Common myeloid progenitor, CD34-positive (primary cell): ENCODE data around the gene LRFN2.

Experiments used
- CTCF ChIA-PET: fragments of 350-600 bp; sonication (Branson Sonifier 250); formaldehyde crosslinking; loops from one replicate; lab custom pipeline; 2021; ENCODE audit warnings: antibody characterized with exemption; lab: Charles Lee
- POLR2A ChIA-PET: fragments of 350-600 bp; sonication (Branson Sonifier 250); formaldehyde crosslinking; loops from one replicate; lab custom pipeline; 2021; ENCODE audit warnings: antibody characterized with exemption; lab: Charles Lee
- DNase-seq, 3 donors: peaks; one replicate each; pipeline versions ENCODE4 v3.0.0 to v3.0.0-alpha.2; 2013
- H3K27ac ChIP-seq, 2 experiments: 1 replicate in 1 of 2; 2 replicates in 1 of 2; pipeline ENCODE4 v1.7.0; 2013; ENCODE audit warnings: inconsistent platforms in 2 of 2, low read length in 2 of 2, mild to moderate bottlenecking in 2 of 2, low read depth in 1 of 2, moderate library complexity in 1 of 2; ENCODE audit not compliant: severe bottlenecking in 2 of 2, insufficient read depth in 1 of 2, poor library complexity in 1 of 2
- H3K27me3 ChIP-seq, 5 experiments: replicated peaks in 2 of 5; 1 replicate in 3 of 5; 2 replicates in 2 of 5; pipeline versions ENCODE4 v1.6.1 to v1.7.0; 2013; ENCODE audit warnings: low read length in 4 of 5, mild to moderate bottlenecking in 2 of 5, moderate library complexity in 2 of 5, inconsistent platforms in 1 of 5; ENCODE audit not compliant: insufficient read depth in 5 of 5, control insufficient read depth in 4 of 5
- H3K36me3 ChIP-seq, 4 experiments: 1 replicate in 2 of 4; 2 replicates in 2 of 4; pipeline versions ENCODE4 v1.6.1 to v1.7.0; 2013; ENCODE audit warnings: low read length in 3 of 4, control low read depth in 1 of 4, mild to moderate bottlenecking in 1 of 4; ENCODE audit not compliant: control insufficient read depth in 4 of 4, insufficient read depth in 4 of 4
- H3K4me1 ChIP-seq, 4 experiments: 1 replicate in 3 of 4; 2 replicates in 1 of 4; pipeline versions ENCODE4 v1.6.1 to v1.7.1; 2013; ENCODE audit warnings: low read length in 3 of 4, mild to moderate bottlenecking in 3 of 4, control low read depth in 1 of 4, inconsistent platforms in 1 of 4, moderate library complexity in 1 of 4; ENCODE audit not compliant: control insufficient read depth in 4 of 4, insufficient read depth in 4 of 4; ENCODE audit errors: control extremely low read depth in 1 of 4
- H3K4me3 ChIP-seq, 7 experiments: 1 replicate in 4 of 7; 2 replicates in 3 of 7; pipeline versions ENCODE4 v1.5.1 to v1.7.0; 2013; ENCODE audit warnings: mild to moderate bottlenecking in 7 of 7, low read length in 6 of 7, moderate library complexity in 6 of 7, inconsistent platforms in 2 of 7, low read depth in 2 of 7, control low read depth in 1 of 7; ENCODE audit not compliant: insufficient read depth in 4 of 7, control insufficient read depth in 1 of 7; ENCODE audit errors: extremely low read depth in 1 of 7
- H3K9me3 ChIP-seq, 5 experiments: 1 replicate in 4 of 5; 2 replicates in 1 of 5; pipeline versions ENCODE4 v1.6.1 to v1.7.1; 2013; ENCODE audit warnings: low read length in 4 of 5, mild to moderate bottlenecking in 2 of 5, inconsistent platforms in 1 of 5, low read depth in 1 of 5, moderate library complexity in 1 of 5; ENCODE audit not compliant: control insufficient read depth in 4 of 5, insufficient read depth in 2 of 5; ENCODE audit errors: control extremely low read depth in 1 of 5
- WGBS: methylation state at CpG from one replicate; pipeline ENCODE4 v1.1.5; 2013; ENCODE audit not compliant: insufficient coverage; 5-methylcytosine and 5-hydroxymethylcytosine counted together

Gene LRFN2

GRCh38 chr6:40417031-40417430, 170.1 kb downstream of the LRFN2 start:
- Histone ChIP-seq H3K27ac (no peak overlapping the region), H3K27me3 (peaks cover 0 to 2% (median 0%) of the 10 kb centered on the region in 5 experiments), H3K9me3 (no peaks in the 10 kb centered on the region), H3K36me3 (no peaks in the 10 kb centered on the region), H3K4me3 (no peak overlapping the region), H3K4me1 (peaks cover 0 to 3% (median 0%) of the 10 kb centered on the region in 4 experiments)
- POLR2A ChIA-PET: no interaction called here
- DNase-seq: no peak
- CTCF ChIA-PET: no interaction called here
- WGBS: 93% methylated on average over 6 of the region's 9 CpGs

- H3K27ac ChIP-seq: no peak overlapping the region
- no peaks in the 10 kb centered on the region for H3K36me3 ChIP-seq
- no peaks in the 10 kb centered on the region for H3K4me1 ChIP-seq
- H3K27me3 ChIP-seq: peaks cover 0 to 2% (median 2%) of the 10 kb centered on the region in 5 experiments
- WGBS: 92% methylated on average over 6 of the region's 6 CpGs
- no peak overlapping the region for H3K4me3 ChIP-seq
- POLR2A ChIA-PET: no interaction called here
- CTCF ChIA-PET: interaction anchor here (1.9 kb wide), 1 partner anchor 61 kb away, joined by 4 read pairs; no protein-coding TSS in a partner anchor
- no peak for DNase-seq
- H3K9me3 ChIP-seq: no peaks in the 10 kb centered on the region
Measured at GRCh38 chr6:40414617-40415016, 172.5 kb downstream of the LRFN2 start.

- peaks cover 0 to 2% (median 2%) of the 10 kb centered on the region in 5 experiments for H3K27me3 ChIP-seq
- POLR2A ChIA-PET: no interaction called here
- DNase-seq: no peak
- H3K9me3 ChIP-seq: no peaks in the 10 kb centered on the region
- 98% methylated on average over 5 of the region's 6 CpGs for WGBS
- no peaks in the 10 kb centered on the region for H3K36me3 ChIP-seq
- H3K4me3 ChIP-seq: no peak overlapping the region
- CTCF ChIA-PET: no interaction called here
- no peaks in the 10 kb centered on the region for H3K4me1 ChIP-seq
- H3K27ac ChIP-seq: no peak overlapping the region
Measured at GRCh38 chr6:40413239-40413638, 173.9 kb downstream of the LRFN2 start.

GRCh38 chr6:40411881-40412280, 175.3 kb downstream of the LRFN2 start:
- CTCF ChIA-PET: no interaction called here
- Histone ChIP-seq H3K27ac (no peak overlapping the region), H3K9me3 (no peaks in the 10 kb centered on the region), H3K27me3 (peaks cover 0 to 2% (median 2%) of the 10 kb centered on the region in 5 experiments), H3K36me3 (no peaks in the 10 kb centered on the region), H3K4me1 (no peaks in the 10 kb centered on the region), H3K4me3 (no peak overlapping the region)
- DNase-seq: no peak
- WGBS: 98% methylated on average over 4 of the region's 6 CpGs
- POLR2A ChIA-PET: no interaction called here

- ChIA-PET POLR2A (interaction anchor here (0.6 kb wide), 1 partner anchor 1984 kb away, joined by 4 read pairs; no protein-coding TSS in a partner anchor), CTCF (no interaction called here)
Measured at GRCh38 chr6:40410821-40411220, 176.3 kb downstream of the LRFN2 start.

GRCh38 chr6:40409716-40410397, 177.3 kb downstream of the LRFN2 start:
- POLR2A ChIA-PET: no interaction called here
- no peak for DNase-seq
- 66% methylated on average over 3 of the region's 9 CpGs for WGBS
- H3K36me3 ChIP-seq: no peaks in the 10 kb centered on the region
- H3K4me3 ChIP-seq: no peak overlapping the region
- H3K9me3 ChIP-seq: no peaks in the 10 kb centered on the region
- peaks cover 0 to 2% (median 2%) of the 10 kb centered on the region in 5 experiments for H3K27me3 ChIP-seq
- CTCF ChIA-PET: no interaction called here
- no peaks in the 10 kb centered on the region for H3K4me1 ChIP-seq
- H3K27ac ChIP-seq: no peak overlapping the region

More at GRCh38 chr6:40410821-40411220, 176.3 kb downstream of the LRFN2 start:
- H3K27ac ChIP-seq: no peak overlapping the region
- no peaks in the 10 kb centered on the region for H3K4me1 ChIP-seq
- DNase-seq: no peak
- no peak overlapping the region for H3K4me3 ChIP-seq
- WGBS: no CpG with 5 or more reads among the region's 1 CpG
- H3K36me3 ChIP-seq: no peaks in the 10 kb centered on the region
- H3K27me3 ChIP-seq: peaks cover 0 to 2% (median 2%) of the 10 kb centered on the region in 5 experiments
- no peaks in the 10 kb centered on the region for H3K9me3 ChIP-seq

GRCh38 chr6:40408786-40409542, 178.2 kb downstream of the LRFN2 start:
- CTCF ChIA-PET: no interaction called here
- WGBS: 92% methylated on average over 2 of the region's 4 CpGs
- peak; percentile 29 to 77 (median 57) for DNase-seq
- H3K4me3 ChIP-seq: no peak overlapping the region
- no peaks in the 10 kb centered on the region for H3K36me3 ChIP-seq
- no peak overlapping the region for H3K27ac ChIP-seq
- no peaks in the 10 kb centered on the region for H3K9me3 ChIP-seq
- POLR2A ChIA-PET: no interaction called here
- H3K27me3 ChIP-seq: peaks cover 0 to 2% (median 2%) of the 10 kb centered on the region in 5 experiments
- no peaks in the 10 kb centered on the region for H3K4me1 ChIP-seq
